Activated gamma-delta T cell (primary cell): ENCODE data around the gene ADAM12.

Experiments used
- DNase-seq: peaks from one replicate; lab custom pipeline; 2025; lab: John Stamatoyannopoulos, UW

The ADAM12 gene

GRCh38 chr10:126315494-126316177, 72.6 kb downstream of the ADAM12 start:
- no peak for DNase-seq

- DNase-seq = no peak
Measured at GRCh38 chr10:126314863-126315493, 73.3 kb downstream of the ADAM12 start.

- no peak for DNase-seq
Measured at GRCh38 chr10:126312167-126312566, 76.1 kb downstream of the ADAM12 start.

- DNase-seq = no peak
Measured at GRCh38 chr10:126309228-126309883, 78.9 kb downstream of the ADAM12 start.

GRCh38 chr10:126302826-126303665, 85.2 kb downstream of the ADAM12 start:
- DNase-seq = no peak

GRCh38 chr10:126302476-126302756, 85.9 kb downstream of the ADAM12 start:
- no peak for DNase-seq

- DNase-seq = no peak
Measured at GRCh38 chr10:126301701-126302475, 86.4 kb downstream of the ADAM12 start.

GRCh38 chr10:126294451-126294850, 93.8 kb downstream of the ADAM12 start:
- DNase-seq = no peak

- no peak for DNase-seq
Measured at GRCh38 chr10:126290232-126290631, 98.0 kb downstream of the ADAM12 start.

GRCh38 chr10:126288547-126289493, 99.5 kb downstream of the ADAM12 start:
- no peak for DNase-seq

GRCh38 chr10:126286256-126286780, 102.0 kb downstream of the ADAM12 start:
- no peak for DNase-seq

GRCh38 chr10:126283307-126283706, 105.0 kb downstream of the ADAM12 start:
- DNase-seq = no peak

- no peak for DNase-seq
Measured at GRCh38 chr10:126278851-126279250, 109.4 kb downstream of the ADAM12 start.

GRCh38 chr10:126277181-126277580, 111.1 kb downstream of the ADAM12 start:
- DNase-seq = no peak

- no peak for DNase-seq
Measured at GRCh38 chr10:126272526-126272925, 115.8 kb downstream of the ADAM12 start.

GRCh38 chr10:126270111-126270510, 118.2 kb downstream of the ADAM12 start:
- DNase-seq = no peak

GRCh38 chr10:126268013-126268920, 120.0 kb downstream of the ADAM12 start:
- DNase-seq = no peak

GRCh38 chr10:126264102-126265018, 123.9 kb downstream of the ADAM12 start:
- no peak for DNase-seq
